Measurements from ENCODE around the gene TMEM35A. TPM values are rescaled to one million over a fixed set of nuclear protein-coding genes. Genes with fewer than 3 reads are reported as not detected.

Gene TMEM35A
- total RNA-seq, 1 donor from 2014 or later = 4.7 TPM

Other genes starting within 250 kb of the TMEM35A start
- not detected in 2 replicates for gene NOX1, start 204.5 kb upstream of the TMEM35A start, total RNA-seq
- 0.23 TPM in 1 of 2 replicates, not detected in the other for gene XKRX, start 150.0 kb upstream of the TMEM35A start, total RNA-seq
- gene ARL13A, start 109.2 kb upstream of the TMEM35A start, total RNA-seq = not detected in 2 replicates
- 9.5 and 17.6 TPM in 2 replicates for gene TRMT2B, start 26.8 kb upstream of the TMEM35A start, total RNA-seq
- 3.4 and 5.0 TPM in 2 replicates for gene CENPI, start 19.3 kb downstream of the TMEM35A start, total RNA-seq
- gene DRP2, start 140.9 kb downstream of the TMEM35A start, total RNA-seq = 0.93 and 1.3 TPM in 2 replicates
- gene TAF7L, start 212.5 kb downstream of the TMEM35A start, total RNA-seq = 0.35 and 1.7 TPM in 2 replicates

All from glomerular endothelial cell (primary cell).